DND-41 (cell line): ENCODE results near the gene TMEFF2.

Source experiments
- ATAC-seq: fragments of 200-7000 bp; cut with Tn5 transposase; 3 replicates; pipeline ENCODE4 v1.9.1; 2021; ENCODE audit warnings: low read depth; ENCODE audit not compliant: insufficient read depth
- DNase-seq: peaks from one replicate; pipeline ENCODE4 v3.0.0-alpha.2; 2020
- H2AFZ ChIP-seq: 2 replicates; pipeline ENCODE4 v1.6.0; 2012; ENCODE audit warnings: low read depth, low read length
- H3K27ac ChIP-seq: 2 replicates; pipeline ENCODE4 v1.5.1; 2012; ENCODE audit warnings: low read length, inconsistent platforms
- H3K27me3 ChIP-seq: fragments of 200-600 bp; sonication (generic); 2 replicates; pipeline ENCODE4 v1.6.0; 2012; ENCODE audit warnings: low read length, mild to moderate bottlenecking, inconsistent platforms; ENCODE audit not compliant: insufficient read depth, poor library complexity
- H3K36me3 ChIP-seq: 2 replicates; pipeline ENCODE4 v1.5.1; 2012; ENCODE audit warnings: low read length, inconsistent platforms; ENCODE audit not compliant: insufficient read depth
- H3K4me1 ChIP-seq: 2 replicates; pipeline ENCODE4 v1.5.1; 2012; ENCODE audit warnings: mild to moderate bottlenecking, low read length; ENCODE audit not compliant: insufficient read depth
- H3K4me2 ChIP-seq: 2 replicates; pipeline ENCODE4 v1.6.0; 2012; ENCODE audit warnings: mild to moderate bottlenecking, moderate library complexity, low read length, inconsistent platforms; ENCODE audit not compliant: insufficient read depth
- H3K4me3 ChIP-seq, 2 experiments: fragments of 200-600 bp in 1 of 2; shearing (Covaris generic) in 1 of 2; 2 replicates each; pipeline ENCODE4 v1.5.1; 2012 to 2016; ENCODE audit warnings: inconsistent platforms in 2 of 2, low read length in 2 of 2, mild to moderate bottlenecking in 2 of 2, low read depth in 1 of 2, moderate library complexity in 1 of 2
- H3K79me2 ChIP-seq: 2 replicates; pipeline ENCODE4 v1.6.0; 2012; ENCODE audit warnings: low read length, inconsistent platforms; ENCODE audit not compliant: insufficient read depth
- H3K9ac ChIP-seq: 2 replicates; pipeline ENCODE4 v1.6.0; 2012; ENCODE audit warnings: low read depth, mild to moderate bottlenecking, inconsistent platforms, low read length, moderate library complexity
- H3K9me3 ChIP-seq: 2 replicates; pipeline ENCODE4 v1.5.1; 2012; ENCODE audit warnings: low read length, moderate library complexity, mild to moderate bottlenecking, inconsistent platforms; ENCODE audit not compliant: insufficient read depth, severe bottlenecking
- H4K20me1 ChIP-seq: 2 replicates; pipeline ENCODE4 v1.6.0; 2012; ENCODE audit warnings: low read length; ENCODE audit not compliant: insufficient read depth
- CTCF ChIP-seq: IDR thresholded peaks from 2 replicates; pipeline ENCODE4 v1.5.1; 2012; ENCODE audit warnings: borderline replicate concordance, low read length, moderate library complexity, mild to moderate bottlenecking; ENCODE audit not compliant: poor library complexity, severe bottlenecking; ENCODE audit errors: extremely low read depth
- EZH2 ChIP-seq: IDR thresholded peaks from 3 replicates; pipeline ENCODE4 v1.6.1; 2012; ENCODE audit warnings: borderline replicate concordance, low read depth, mild to moderate bottlenecking, moderate library complexity, low read length, inconsistent platforms; ENCODE audit not compliant: severe bottlenecking

Gene TMEFF2

DNA sequence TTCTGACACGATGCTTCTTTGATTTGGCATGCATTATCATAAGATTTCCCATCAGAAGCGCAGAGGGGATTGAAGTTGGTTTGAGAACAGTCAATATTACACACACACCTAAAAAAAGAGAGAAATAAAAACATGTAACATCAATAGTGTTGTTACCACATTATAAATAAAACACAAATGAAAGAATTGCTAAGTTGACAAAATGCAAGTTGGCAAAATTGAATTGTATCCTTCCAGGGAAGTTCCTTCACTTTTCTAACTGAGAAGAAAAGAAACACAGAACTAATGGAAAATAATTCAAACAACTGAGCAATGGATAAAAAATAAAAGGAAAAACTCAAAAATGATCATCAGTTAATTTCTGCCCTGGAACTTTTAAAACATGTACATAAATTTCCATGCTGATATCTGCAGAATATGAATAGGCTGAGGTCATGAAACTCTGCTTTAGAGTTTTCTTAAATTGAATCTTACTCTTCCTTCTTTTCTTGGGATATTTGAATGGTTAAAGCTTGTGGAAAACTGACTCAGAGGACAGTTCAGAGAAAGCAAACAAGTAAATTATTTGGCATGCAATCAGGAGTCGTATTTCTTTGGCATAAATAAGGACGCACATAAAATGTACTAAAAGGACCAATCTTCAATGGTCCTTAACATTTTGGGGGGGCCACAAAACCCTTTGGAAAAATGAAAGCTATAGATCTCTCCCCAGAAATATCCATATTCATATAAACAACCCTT, 195.5 kb downstream of the TMEFF2 start:
- TF ChIP-seq CTCF, result no peak
- TF ChIP-seq EZH2, result no peak
- Histone ChIP-seq H3K9me3 (no peaks in the 10 kb centered on the region), H3K36me3 (no peaks in the 10 kb centered on the region), H4K20me1 (no peaks in the 10 kb centered on the region), H2AFZ (no peak overlapping the region), H3K27ac (no peak overlapping the region), H3K27me3 (peaks cover 12% of the 10 kb centered on the region), H3K79me2 (no peaks in the 10 kb centered on the region), H3K9ac (no peak overlapping the region), H3K4me2 (no peak overlapping the region), H3K4me1 (no peaks in the 10 kb centered on the region), H3K4me3 (no peak overlapping the region)
- ATAC-seq, result no peak
- DNase-seq, result no peak

DNA sequence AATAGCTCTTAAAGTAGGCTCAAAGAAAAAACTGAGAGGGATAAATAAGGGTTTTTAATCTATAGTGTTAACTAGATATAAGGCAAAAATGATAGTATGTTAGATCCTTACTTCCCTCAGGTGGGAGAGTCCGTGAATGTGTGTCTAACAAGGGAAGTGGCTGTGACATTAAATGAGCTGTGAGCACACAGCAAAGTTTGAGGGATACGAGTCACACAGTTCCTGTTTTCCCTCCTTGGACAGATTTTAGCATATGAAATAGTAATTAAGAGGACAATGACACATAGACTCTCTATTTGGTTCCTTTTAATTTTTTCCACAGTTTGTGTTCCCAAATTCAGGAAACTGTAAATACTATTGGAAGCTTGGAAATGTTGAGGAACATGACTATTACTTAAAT, 199.4 kb downstream of the TMEFF2 start:
- no peaks in the 10 kb centered on the region for H3K4me1 ChIP-seq
- no peak overlapping the region for H3K4me3 ChIP-seq
- no peaks in the 10 kb centered on the region for H4K20me1 ChIP-seq
- H3K4me2 ChIP-seq, result no peak overlapping the region
- peaks cover 18% of the 10 kb centered on the region for H3K27me3 ChIP-seq
- TF ChIP-seq EZH2, result no peak
- no peak for TF ChIP-seq CTCF
- no peak overlapping the region for H3K27ac ChIP-seq
- ATAC-seq, result no peak
- no peaks in the 10 kb centered on the region for H3K36me3 ChIP-seq
- no peak for DNase-seq
- H3K9ac ChIP-seq, result no peak overlapping the region
- H3K79me2 ChIP-seq, result no peaks in the 10 kb centered on the region
- H3K9me3 ChIP-seq, result no peaks in the 10 kb centered on the region
- H2AFZ ChIP-seq, result no peak overlapping the region

- H3K9me3 ChIP-seq, result no peaks in the 10 kb centered on the region
- H3K4me3 ChIP-seq, result no peak overlapping the region
- no peak for ATAC-seq
- no peaks in the 10 kb centered on the region for H4K20me1 ChIP-seq
- H3K9ac ChIP-seq, result no peak overlapping the region
- no peaks in the 10 kb centered on the region for H3K36me3 ChIP-seq
- peaks cover 16% of the 10 kb centered on the region for H3K27me3 ChIP-seq
- no peak overlapping the region for H3K27ac ChIP-seq
- DNase-seq, result no peak
- no peak overlapping the region for H3K4me2 ChIP-seq
- TF ChIP-seq EZH2 (no peak), CTCF (no peak)
- no peak overlapping the region for H2AFZ ChIP-seq
- H3K79me2 ChIP-seq, result no peaks in the 10 kb centered on the region
- H3K4me1 ChIP-seq, result no peaks in the 10 kb centered on the region
These were observed 200.0 kb downstream of the TMEFF2 start for GRCh38 chr2:191994749-191995148.

DNA sequence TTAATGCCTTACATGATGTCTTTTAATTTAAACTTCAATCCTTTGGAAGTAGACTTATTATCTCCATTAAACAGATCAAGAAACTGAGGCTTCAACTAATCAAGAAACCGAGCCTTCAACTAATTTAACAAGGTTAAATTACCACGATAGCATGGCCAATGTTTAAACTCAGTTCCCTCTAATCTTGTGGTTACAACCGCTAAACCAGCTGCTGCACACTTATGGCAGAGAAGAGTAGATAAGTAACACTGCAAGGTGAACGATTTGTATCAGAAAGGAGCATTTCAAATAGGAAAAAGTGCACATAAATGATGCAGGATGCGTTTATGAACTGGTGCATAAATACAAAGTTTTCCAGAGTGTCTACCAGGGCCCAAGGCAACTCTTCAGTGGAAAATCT, 203.3 kb downstream of the TMEFF2 start:
- no peaks in the 10 kb centered on the region for H3K4me1 ChIP-seq
- no peaks in the 10 kb centered on the region for H3K9me3 ChIP-seq
- H3K4me3 ChIP-seq, result no peak overlapping the region
- no peak overlapping the region for H3K4me2 ChIP-seq
- H4K20me1 ChIP-seq, result no peaks in the 10 kb centered on the region
- DNase-seq (no peak), ATAC-seq (no peak)
- H3K9ac ChIP-seq, result no peak overlapping the region
- no peaks in the 10 kb centered on the region for H3K79me2 ChIP-seq
- no peaks in the 10 kb centered on the region for H3K36me3 ChIP-seq
- no peak overlapping the region for H3K27ac ChIP-seq
- peaks cover 16% of the 10 kb centered on the region for H3K27me3 ChIP-seq
- H2AFZ ChIP-seq, result no peak overlapping the region
- TF ChIP-seq CTCF (no peak), EZH2 (no peak)
